Spleen (tissue), 7 donors: Measurements from ENCODE around the gene GUCY2F.

Source experiments
- POLR2A ChIP-seq, 3 donors: fragments of 450-650 bp; IDR thresholded peaks; one replicate each; pipeline ENCODE4 v1.5.1; 2017; ENCODE audit warnings: antibody characterized with exemption in 3 of 3, mild to moderate bottlenecking in 1 of 3
- POLR2AphosphoS5 ChIP-seq, 3 donors: sonication (generic); formaldehyde crosslinking; IDR thresholded peaks; one replicate each; pipeline ENCODE4 v1.5.1; 2017; ENCODE audit warnings: antibody characterized with exemption in 3 of 3
- TF ChIP-seq, protein P1 (sequence below), 11 experiments: fragments of 200-600 bp in 7 of 11; fragments of 450-650 bp in 4 of 11; sonication (generic) in 4 of 11; IDR thresholded peaks in 8 of 11; conservative IDR thresholded peaks in 3 of 11; 1 replicate in 7 of 11; 2 replicates in 4 of 11; pipeline versions ENCODE4 v1.4.0 to v1.8.0; 2016 to 2021; ENCODE audit warnings: antibody characterized with exemption in 11 of 11, inconsistent platforms in 4 of 11, mild to moderate bottlenecking in 1 of 11
- donor health status: DM: no; HTN: no; CAD: no; lungs with moderate emphysema.
- donor health status: DM: no; HTN: no; CAD: no.
- donor health status: DM: no; HTN: no; CAD: no.

DNA sequence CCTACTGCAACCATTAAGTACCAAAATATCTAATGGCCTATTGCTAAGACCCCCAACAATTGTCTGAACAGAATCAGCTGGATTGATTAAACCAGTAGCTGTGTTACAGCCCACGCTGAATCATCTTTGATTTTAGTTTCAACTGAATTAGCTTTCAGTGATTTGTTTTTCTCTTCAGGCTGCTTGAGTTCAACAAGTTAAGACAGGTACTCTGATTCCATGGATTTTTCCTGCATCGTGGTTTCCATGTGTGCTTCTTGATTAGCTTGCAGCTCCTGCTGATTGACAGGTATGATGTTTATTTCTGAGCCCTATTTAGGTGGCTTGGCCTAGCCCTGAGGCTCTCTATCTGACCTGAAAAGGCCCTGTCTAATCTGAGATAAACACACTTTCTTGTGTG lies 91.3 kb downstream of the GUCY2F start:
- no peak for TF ChIP-seq POLR2A (IDR thresholded peaks at IDR 0.05)
- TF ChIP-seq, protein P1, sequence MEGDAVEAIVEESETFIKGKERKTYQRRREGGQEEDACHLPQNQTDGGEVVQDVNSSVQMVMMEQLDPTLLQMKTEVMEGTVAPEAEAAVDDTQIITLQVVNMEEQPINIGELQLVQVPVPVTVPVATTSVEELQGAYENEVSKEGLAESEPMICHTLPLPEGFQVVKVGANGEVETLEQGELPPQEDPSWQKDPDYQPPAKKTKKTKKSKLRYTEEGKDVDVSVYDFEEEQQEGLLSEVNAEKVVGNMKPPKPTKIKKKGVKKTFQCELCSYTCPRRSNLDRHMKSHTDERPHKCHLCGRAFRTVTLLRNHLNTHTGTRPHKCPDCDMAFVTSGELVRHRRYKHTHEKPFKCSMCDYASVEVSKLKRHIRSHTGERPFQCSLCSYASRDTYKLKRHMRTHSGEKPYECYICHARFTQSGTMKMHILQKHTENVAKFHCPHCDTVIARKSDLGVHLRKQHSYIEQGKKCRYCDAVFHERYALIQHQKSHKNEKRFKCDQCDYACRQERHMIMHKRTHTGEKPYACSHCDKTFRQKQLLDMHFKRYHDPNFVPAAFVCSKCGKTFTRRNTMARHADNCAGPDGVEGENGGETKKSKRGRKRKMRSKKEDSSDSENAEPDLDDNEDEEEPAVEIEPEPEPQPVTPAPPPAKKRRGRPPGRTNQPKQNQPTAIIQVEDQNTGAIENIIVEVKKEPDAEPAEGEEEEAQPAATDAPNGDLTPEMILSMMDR (IDR thresholded peaks at IDR 0.05 in 8 of 11, conservative IDR thresholded peaks at IDR 0.05 in 3 of 11), result no peak
- no peak for TF ChIP-seq POLR2AphosphoS5 (IDR thresholded peaks at IDR 0.05)
